Tibial nerve (tissue), 4 donors: Measurements from ENCODE around the gene ANAPC15.

Source experiments
- CTCF ChIP-seq, 5 experiments: fragments of 200-600 bp in 3 of 5; fragments of 450-650 bp in 2 of 5; sonication (generic) in 3 of 5; IDR thresholded peaks; one replicate each; pipeline ENCODE4 v1.5.1; 2016 to 2019; ENCODE audit warnings: antibody characterized with exemption in 5 of 5, mild to moderate bottlenecking in 3 of 5, moderate library complexity in 2 of 5
- EP300 ChIP-seq, 2 donors: sonication (generic); formaldehyde crosslinking; IDR thresholded peaks; one replicate each; pipeline ENCODE4 v1.6.1; 2017; ENCODE audit warnings: antibody characterized with exemption in 2 of 2, mild to moderate bottlenecking in 1 of 2
- POLR2A ChIP-seq, 2 donors: fragments of 450-650 bp; IDR thresholded peaks; one replicate each; pipeline ENCODE4 v1.6.1; 2017; ENCODE audit warnings: antibody characterized with exemption in 2 of 2, mild to moderate bottlenecking in 2 of 2, moderate library complexity in 2 of 2

GRCh38 chr11:72084965-72085364, 27.5 kb downstream of the ANAPC15 start:
- TF ChIP-seq POLR2A (IDR thresholded peaks at IDR 0.05) (no peak), CTCF (IDR thresholded peaks at IDR 0.05) (no peak), EP300 (IDR thresholded peaks at IDR 0.05) (no peak)
